ENCODE measurements around the gene TMEM130. TPM values are rescaled to one million over a fixed set of nuclear protein-coding genes. Genes with fewer than 3 reads are reported as not detected.
"Not testable (repeated sequence)": the region's sequence is repeated elsewhere in the genome, so short reads cannot be mapped to it uniquely, and the experiment has no call there.

Gene TMEM130
- polyA plus RNA-seq, 2 of the 4 experiments (the other 2 are of a cell fraction) = 0.25 to 0.41 TPM

- DNase-seq (ENCODE audit: low read depth in 1 of 2, low spot score in 1 of 2) = no peak
- Histone ChIP-seq H3K4me2 (no peak overlapping the region), H3K4me3 (no peak overlapping the region), H3K27ac (no peak overlapping the region), H3K4me1 (peaks cover 7% of the 10 kb centered on the region; the same call in 2 of the 3 replicates), H3K9me3 (peaks cover 9% of the 10 kb centered on the region; the same call in 2 of the 3 replicates)
- no peak for FAIRE-seq
- ChIA-PET POLR2A (no interaction called here), CTCF (interaction anchor here (1.0 to 10.0 kb wide), 4 partner anchors 8 to 415 kb away, joined by 3 to 68 read pairs (median 6); no protein-coding TSS in a partner anchor)
- no peak for TF ChIP-seq RAD21 (conservative IDR thresholded peaks at IDR 0.05 in 1 of 2, IDR thresholded peaks at IDR 0.05 in 1 of 2)
- TF ChIP-seq GATA3 (IDR thresholded peaks at IDR 0.05; ENCODE audit: borderline replicate concordance) = no peak
- TF ChIP-seq NPAS2 (CRISPR knock-in tag; IDR thresholded peaks at IDR 0.05; ENCODE audit: borderline replicate concordance) = no peak
- no peak for TF ChIP-seq NR3C1 (IDR thresholded peaks at IDR 0.05)
- TF ChIP-seq ZFP36 (IDR thresholded peaks at IDR 0.05; ENCODE audit: borderline replicate concordance, partially characterized antibody) = no peak
- no peak for TF ChIP-seq CBX8 (IDR thresholded peaks at IDR 0.05)
- no peak for TF ChIP-seq NFE2L2 (conservative IDR thresholded peaks at IDR 0.05; ENCODE audit: low read length)
- TF ChIP-seq CHD2 (IDR thresholded peaks at IDR 0.05; ENCODE audit: low read length, partially characterized antibody) = no peak
- no peak for TF ChIP-seq ZSCAN20 (CRISPR knock-in tag; IDR thresholded peaks at IDR 0.05)
- TF ChIP-seq KDM5A (IDR thresholded peaks at IDR 0.05) = no peak
- TF ChIP-seq CEBPB (IDR thresholded peaks at IDR 0.05) = no peak
- WGBS (ENCODE audit: missing lambda C conversion rate) = 14% methylated on average over 3 of the region's 3 CpGs
- ATAC-seq = no peak
Measured at GRCh38 chr7:98848918-98849317, 20.9 kb downstream of the TMEM130 start.

DNA sequence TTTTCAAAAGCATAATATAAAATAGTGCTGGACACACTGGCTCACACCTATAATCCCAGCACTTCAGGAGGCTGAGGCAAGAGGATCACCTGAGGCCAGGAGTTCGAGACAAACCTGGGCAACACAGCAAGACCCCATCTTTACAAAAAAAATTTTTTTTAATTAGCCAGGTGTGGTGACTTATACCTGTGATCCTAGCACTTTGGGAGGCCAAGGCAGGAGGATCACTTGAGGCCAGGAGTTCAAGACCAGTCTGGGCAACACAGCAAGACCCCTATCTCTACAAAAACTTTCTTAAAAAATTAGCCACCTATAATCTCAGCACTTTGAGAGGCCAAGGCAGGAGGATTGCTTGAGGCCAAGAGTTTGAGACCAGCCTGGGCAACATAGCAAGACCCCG lies 27.3 kb downstream of the TMEM130 start:
- ATAC-seq; FAIRE-seq; H3K4me3 ChIP-seq; H3K4me2 ChIP-seq; H3K9me3 ChIP-seq; POLR2A ChIA-PET; DNase-seq (ENCODE audit: low read depth in 1 of 2, low spot score in 1 of 2); H3K27ac ChIP-seq: not testable (repeated sequence)
- 42% methylated on average over 2 of the region's 2 CpGs for WGBS (ENCODE audit: missing lambda C conversion rate)
- CTCF ChIA-PET = interaction anchor here (0.6 to 9.0 kb wide), 34 partner anchors 11 to 1687 kb away, joined by 3 to 288 read pairs (median 8); no protein-coding TSS in a partner anchor
- peaks cover 13% of the 10 kb centered on the region; the same call in 2 of the 3 replicates for H3K4me1 ChIP-seq

DNA sequence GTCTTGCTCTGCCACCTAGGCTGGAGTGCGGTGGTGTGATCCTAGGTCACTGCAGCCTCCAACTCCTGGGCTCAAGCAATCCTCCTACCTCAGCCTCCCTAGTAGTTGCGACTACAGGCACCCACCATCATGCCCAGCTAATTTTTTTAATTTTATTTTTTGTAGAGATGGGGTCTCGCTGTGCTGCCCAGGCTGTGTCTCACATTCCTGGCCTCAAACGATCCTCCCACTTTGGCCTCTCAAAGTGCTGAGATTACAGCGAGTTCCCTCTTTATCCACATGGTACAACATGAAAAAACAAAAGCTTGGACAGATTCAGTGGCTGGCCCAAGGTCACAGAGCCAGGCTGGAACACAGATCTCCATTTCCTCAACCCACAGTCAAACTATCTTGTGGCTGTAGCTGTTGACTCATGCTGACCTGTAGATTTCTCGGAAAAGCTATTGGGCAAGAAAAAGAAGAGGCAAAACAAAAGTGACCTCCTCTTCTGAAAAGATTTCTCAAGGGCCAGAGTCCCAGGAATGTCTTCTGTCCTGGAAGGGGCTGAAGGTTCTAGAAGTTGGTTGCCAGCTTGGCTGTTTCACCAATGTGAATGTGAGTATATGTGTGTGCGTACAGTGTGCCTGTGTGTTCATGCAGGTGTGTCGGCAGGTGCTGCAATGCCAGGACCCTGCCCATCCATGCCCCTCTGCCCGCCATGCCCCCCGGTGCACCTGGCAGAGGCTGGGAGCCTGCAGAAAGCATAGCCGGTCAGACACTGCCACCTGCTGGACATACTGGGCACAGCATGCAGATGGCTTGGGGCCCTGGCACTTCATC lies 28.4 kb downstream of the TMEM130 start:
- no peaks in the 10 kb centered on the region for H3K9me3 ChIP-seq
- peak overlapping the region in 1 of 2 experiments; percentile 54; a peak in 3 of 6 replicates for H3K27ac ChIP-seq
- 31% methylated on average over 9 of the region's 11 CpGs for WGBS (ENCODE audit: missing lambda C conversion rate)
- peak overlapping the region; percentile 33 for H3K4me2 ChIP-seq
- DNase-seq (ENCODE audit: low read depth in 1 of 2, low spot score in 1 of 2) (peak; percentile 59 to 76), ATAC-seq (peak; percentile 68 to 82), FAIRE-seq (no peak)
- peaks cover 13% of the 10 kb centered on the region; the same call in 2 of the 3 replicates for H3K4me1 ChIP-seq
- no peak overlapping the region for H3K4me3 ChIP-seq
- ChIA-PET POLR2A (no interaction called here), CTCF (interaction anchor here (0.6 to 9.0 kb wide), 69 partner anchors 12 to 822 kb away, joined by 3 to 288 read pairs (median 5); partner anchors contain the start of genes BAIAP2L1, LMTK2 and TRRAP)
- TF ChIP-seq REST (IDR thresholded peaks at IDR 0.05) = no peak
- no peak for TF ChIP-seq GATA3 (IDR thresholded peaks at IDR 0.05; ENCODE audit: borderline replicate concordance)
- no peak for TF ChIP-seq FOSL2 (IDR thresholded peaks at IDR 0.05)
- TF ChIP-seq FOSL2 (CRISPR knock-in tag; IDR thresholded peaks at IDR 0.05) = no peak
- TF ChIP-seq NR3C1 (IDR thresholded peaks at IDR 0.05) = no peak
- TF ChIP-seq RARB (CRISPR knock-in tag; IDR thresholded peaks at IDR 0.05) = no peak
- TF ChIP-seq CHD2 (IDR thresholded peaks at IDR 0.05; ENCODE audit: low read length, partially characterized antibody) = no peak
- TF ChIP-seq EHF (CRISPR knock-in tag; IDR thresholded peaks at IDR 0.05) = no peak
- TF ChIP-seq MAX (IDR thresholded peaks at IDR 0.05) = no peak; the same call in 1 of the 2 replicates
- TF ChIP-seq SMC3 (IDR thresholded peaks at IDR 0.05) = peak; percentile 96
- peak; percentile 99 for TF ChIP-seq RAD21 (conservative IDR thresholded peaks at IDR 0.05 in 1 of 2, IDR thresholded peaks at IDR 0.05 in 1 of 2)
- TF ChIP-seq, protein P1, sequence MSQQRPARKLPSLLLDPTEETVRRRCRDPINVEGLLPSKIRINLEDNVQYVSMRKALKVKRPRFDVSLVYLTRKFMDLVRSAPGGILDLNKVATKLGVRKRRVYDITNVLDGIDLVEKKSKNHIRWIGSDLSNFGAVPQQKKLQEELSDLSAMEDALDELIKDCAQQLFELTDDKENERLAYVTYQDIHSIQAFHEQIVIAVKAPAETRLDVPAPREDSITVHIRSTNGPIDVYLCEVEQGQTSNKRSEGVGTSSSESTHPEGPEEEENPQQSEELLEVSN (IDR thresholded peaks at IDR 0.05; ENCODE audit: borderline replicate concordance, low read depth) = no peak
- no peak for TF ChIP-seq POLR2AphosphoS2 (conservative IDR thresholded peaks at IDR 0.05; ENCODE audit: low read length)
- no peak for TF ChIP-seq POLR2A (IDR thresholded peaks at IDR 0.05; ENCODE audit: low read length)
- peak; percentile 96 for TF ChIP-seq CTCF (IDR thresholded peaks at IDR 0.05)

Data from A549 (cell line).